HCT116 (cell line): Measurements from ENCODE around the gene KIF7. TPM values are rescaled to one million over a fixed set of nuclear protein-coding genes. Genes with fewer than 3 reads are reported as not detected.

Source experiments
- ATAC-seq: fragments of 200-7000 bp; cut with Tn5 transposase; 2 replicates; pipeline ENCODE4 v1.9.1; 2020; ENCODE audit warnings: mild to moderate bottlenecking, moderate library complexity
- BruUV-seq: library from RNA; stranded (reverse); fragments of 400-500 nt; replicated peaks from 2 replicates; lab custom pipeline; 2021; lab: Mats Ljungman, UMichigan
- CTCF ChIA-PET: fragments of 300-600 bp; sonication (Branson Sonifier 250); formaldehyde crosslinking; loops from one replicate; lab custom pipeline; 2021; ENCODE audit warnings: antibody characterized with exemption; lab: Charles Lee
- POLR2A ChIA-PET: fragments of 300-600, 350-600 bp; sonication (Branson Sonifier 250); formaldehyde crosslinking; loops from one replicate; lab custom pipeline; 2021; ENCODE audit warnings: antibody characterized with exemption; lab: Charles Lee
- RAD21 ChIA-PET, 2 experiments: fragments of 300-600 bp; sonication (Branson Sonifier 250); formaldehyde crosslinking; loops; one replicate each; lab custom pipeline; 2023; ENCODE audit warnings: low total read pairs in 2 of 2; ENCODE audit not compliant: uncharacterized antibody in 2 of 2, unreplicated experiment in 2 of 2, low non-redundant PET in 1 of 2; lab: Charles Lee
- DNase-seq: peaks from one replicate; pipeline ENCODE4 v3.0.0-alpha.2; 2010; ENCODE audit warnings: low read depth, low spot score
- H2AFZ ChIP-seq: fragments of 200-600 bp; shearing (Covaris generic), sonication (generic); 2 replicates; pipeline ENCODE4 v1.6.1; 2017; ENCODE audit warnings: low read depth, mixed run types, mixed read lengths, antibody characterized with exemption, low read length; ENCODE audit not compliant: poor library complexity, severe bottlenecking
- H3K27ac ChIP-seq: 2 replicates; pipeline ENCODE4 v1.5.1; 2012; ENCODE audit warnings: low read depth, low read length
- H3K27me3 ChIP-seq: fragments of 200-600 bp; sonication (generic); 2 replicates; pipeline ENCODE4 v1.6.1; 2016; ENCODE audit warnings: mixed run types, low read length, mixed read lengths; ENCODE audit not compliant: insufficient read depth
- H3K36me3 ChIP-seq, 2 experiments: fragments of 200-500 bp in 1 of 2; fragments of 200-600 bp in 1 of 2; sonication (Bioruptor generic) in 1 of 2; sonication (generic) in 1 of 2; 2 replicates each; pipeline versions ENCODE4 v1.5.1 to v1.6.1; 2014 to 2016; ENCODE audit warnings: low read length in 2 of 2, inconsistent platforms in 1 of 2, mixed read lengths in 1 of 2, mixed run types in 1 of 2; ENCODE audit not compliant: insufficient read depth in 2 of 2, control insufficient read depth in 1 of 2
- H3K4me1 ChIP-seq, 2 experiments: fragments of 200-600 bp in 1 of 2; sonication (generic) in 1 of 2; 2 replicates each; pipeline versions ENCODE4 v1.5.1 to v1.6.1; 2012 to 2017; ENCODE audit warnings: low read length in 2 of 2, inconsistent platforms in 1 of 2, mild to moderate bottlenecking in 1 of 2, mixed read lengths in 1 of 2, mixed run types in 1 of 2, moderate library complexity in 1 of 2; ENCODE audit not compliant: insufficient read depth in 2 of 2, control insufficient read depth in 1 of 2
- H3K4me2 ChIP-seq: fragments of 200-600 bp; sonication (generic); 2 replicates; pipeline ENCODE4 v1.6.1; 2017; ENCODE audit warnings: mixed run types, low read length, mixed read lengths
- H3K4me3 ChIP-seq, 2 experiments: fragments of 200-600 bp in 1 of 2; sonication (generic) in 1 of 2; replicated peaks in 1 of 2; 2 replicates each; pipeline ENCODE4 v1.5.1; 2011 to 2016; ENCODE audit warnings: low read length in 2 of 2, control low read depth in 1 of 2, low read depth in 1 of 2, mild to moderate bottlenecking in 1 of 2, mixed read lengths in 1 of 2, mixed run types in 1 of 2
- H3K79me2 ChIP-seq: fragments of 200-600 bp; sonication (generic); 2 replicates; pipeline ENCODE4 v1.6.1; 2017; ENCODE audit warnings: mild to moderate bottlenecking, mixed run types, low read length, moderate library complexity, mixed read lengths; ENCODE audit not compliant: insufficient read depth
- H3K9ac ChIP-seq: fragments of 200-600 bp; sonication (generic); 2 replicates; pipeline ENCODE4 v1.6.1; 2016; ENCODE audit warnings: low read length, mixed read lengths
- H3K9me2 ChIP-seq: fragments of 200-600 bp; sonication (generic), shearing (Covaris generic); 2 replicates; pipeline ENCODE4 v1.6.1; 2017; ENCODE audit warnings: mixed run types, mild to moderate bottlenecking, moderate library complexity; ENCODE audit not compliant: insufficient read depth
- H3K9me3 ChIP-seq, 2 experiments: fragments of 200-500 bp in 1 of 2; fragments of 200-600 bp in 1 of 2; sonication (Bioruptor generic) in 1 of 2; sonication (generic) in 1 of 2; 2 replicates each; pipeline ENCODE4 v1.6.1; 2014 to 2017; ENCODE audit warnings: low read length in 2 of 2, mixed read lengths in 2 of 2, inconsistent platforms in 1 of 2, low read depth in 1 of 2, mild to moderate bottlenecking in 1 of 2, mixed run types in 1 of 2, moderate library complexity in 1 of 2; ENCODE audit not compliant: control insufficient read depth in 1 of 2, insufficient read depth in 1 of 2
- H4K20me1 ChIP-seq: fragments of 200-600 bp; sonication (generic), shearing (Covaris generic); 2 replicates; pipeline ENCODE4 v1.6.1; 2017; ENCODE audit warnings: mixed run types, mild to moderate bottlenecking, moderate library complexity; ENCODE audit not compliant: insufficient read depth
- CBX3 ChIP-seq: IDR thresholded peaks from 2 replicates; pipeline ENCODE4 v1.6.1; 2012; ENCODE audit warnings: low read depth
- CEBPB ChIP-seq: IDR thresholded peaks from 2 replicates; pipeline ENCODE4 v1.6.1; 2012; ENCODE audit warnings: low read depth
- ELF1 ChIP-seq: IDR thresholded peaks from 2 replicates; pipeline ENCODE4 v1.6.1; 2012; ENCODE audit warnings: low read depth, borderline replicate concordance
- FOSL1 ChIP-seq: IDR thresholded peaks from 2 replicates; pipeline ENCODE4 v1.6.1; 2012; ENCODE audit warnings: low read depth
- JUND ChIP-seq: IDR thresholded peaks from 2 replicates; pipeline ENCODE4 v1.6.1; 2012
- SIN3A ChIP-seq: IDR thresholded peaks from 2 replicates; pipeline ENCODE4 v1.6.1; 2012; ENCODE audit warnings: low read depth
- ZFX ChIP-seq: fragments of 450-650 bp; IDR thresholded peaks from 2 replicates; pipeline ENCODE4 v1.6.1; 2017
- intact Hi-C: fragments of 100-400 bp; cut with micrococcal nuclease; formaldehyde crosslinking; loops from 2 replicates; pipeline ENCODE4 v1.10.0; 2022
- total RNA-seq: library from RNA; stranded (reverse); gene quantifications from one replicate; pipeline ENCODE4 v1.2.1, GENCODE V29; 2021; ENCODE audit not compliant: unreplicated experiment
- TF ChIP-seq, protein P1 (sequence below): IDR thresholded peaks from 2 replicates; pipeline ENCODE4 v1.6.1; 2012
- TF ChIP-seq, protein P2 (sequence below), 3 experiments: fragments of 200-600 bp in 1 of 3; sonication (generic) in 1 of 3; IDR thresholded peaks in 2 of 3; conservative IDR thresholded peaks in 1 of 3; 2 replicates each; pipeline ENCODE4 v1.5.1; 2012 to 2017; ENCODE audit warnings: low read depth in 2 of 3, low read length in 2 of 3, antibody characterized with exemption in 1 of 3, borderline replicate concordance in 1 of 3, control low read depth in 1 of 3, mild to moderate bottlenecking in 1 of 3, mixed read lengths in 1 of 3, mixed run types in 1 of 3, moderate library complexity in 1 of 3; ENCODE audit not compliant: insufficient read depth in 1 of 3

Gene KIF7
- total RNA-seq, 1 experiment from 2014 or later = 0.12 TPM

GRCh38 chr15:89646416-89647141 is 8.7 kb downstream of the KIF7 start:
- POLR2A ChIA-PET = no interaction called here
- no peak overlapping the region for H2AFZ ChIP-seq
- CTCF ChIA-PET = interaction anchor here (1.1 to 1.9 kb wide), 6 partner anchors 11 to 242 kb away, joined by 3 to 7 read pairs (median 4); no protein-coding TSS in a partner anchor
- no peaks in the 10 kb centered on the region for H3K9me3 ChIP-seq
- H3K79me2 ChIP-seq = no peaks in the 10 kb centered on the region
- H3K4me1 ChIP-seq = peaks cover 0 to 4% of the 10 kb centered on the region in 2 experiments; a peak in 2 of 4 replicates
- RAD21 ChIA-PET = interaction anchor here (0.6 to 1.1 kb wide), 2 partner anchors 65 to 93 kb away, joined by 4 to 5 read pairs; no protein-coding TSS in a partner anchor
- H3K27ac ChIP-seq = no peak overlapping the region
- intact Hi-C loops = no loop called here
- H3K4me2 ChIP-seq = peak overlapping the region; percentile 56; the same call in 1 of the 2 replicates
- ATAC-seq (peak; percentile 46), DNase-seq (no peak)
- TF ChIP-seq FOSL1 (no peak), ZFX (no peak), JUND (no peak), SIN3A (no peak), ELF1 (no peak), CBX3 (no peak), CEBPB (no peak)
- TF ChIP-seq, protein P1, sequence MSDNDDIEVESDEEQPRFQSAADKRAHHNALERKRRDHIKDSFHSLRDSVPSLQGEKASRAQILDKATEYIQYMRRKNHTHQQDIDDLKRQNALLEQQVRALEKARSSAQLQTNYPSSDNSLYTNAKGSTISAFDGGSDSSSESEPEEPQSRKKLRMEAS = no peak
- TF ChIP-seq, protein P2, sequence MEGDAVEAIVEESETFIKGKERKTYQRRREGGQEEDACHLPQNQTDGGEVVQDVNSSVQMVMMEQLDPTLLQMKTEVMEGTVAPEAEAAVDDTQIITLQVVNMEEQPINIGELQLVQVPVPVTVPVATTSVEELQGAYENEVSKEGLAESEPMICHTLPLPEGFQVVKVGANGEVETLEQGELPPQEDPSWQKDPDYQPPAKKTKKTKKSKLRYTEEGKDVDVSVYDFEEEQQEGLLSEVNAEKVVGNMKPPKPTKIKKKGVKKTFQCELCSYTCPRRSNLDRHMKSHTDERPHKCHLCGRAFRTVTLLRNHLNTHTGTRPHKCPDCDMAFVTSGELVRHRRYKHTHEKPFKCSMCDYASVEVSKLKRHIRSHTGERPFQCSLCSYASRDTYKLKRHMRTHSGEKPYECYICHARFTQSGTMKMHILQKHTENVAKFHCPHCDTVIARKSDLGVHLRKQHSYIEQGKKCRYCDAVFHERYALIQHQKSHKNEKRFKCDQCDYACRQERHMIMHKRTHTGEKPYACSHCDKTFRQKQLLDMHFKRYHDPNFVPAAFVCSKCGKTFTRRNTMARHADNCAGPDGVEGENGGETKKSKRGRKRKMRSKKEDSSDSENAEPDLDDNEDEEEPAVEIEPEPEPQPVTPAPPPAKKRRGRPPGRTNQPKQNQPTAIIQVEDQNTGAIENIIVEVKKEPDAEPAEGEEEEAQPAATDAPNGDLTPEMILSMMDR (IDR thresholded peaks at IDR 0.05 in 2 of 3, conservative IDR thresholded peaks at IDR 0.05 in 1 of 3; ENCODE audit: borderline replicate concordance in 1 of 3, insufficient read depth in 1 of 3, low read depth in 2 of 3, low read length in 2 of 3) = no peak
- H3K27me3 ChIP-seq = no peaks in the 10 kb centered on the region
- H4K20me1 ChIP-seq = no peaks in the 10 kb centered on the region
- no peak overlapping the region for H3K9ac ChIP-seq
- no peaks in the 10 kb centered on the region for H3K36me3 ChIP-seq
- H3K9me2 ChIP-seq = no peaks in the 10 kb centered on the region
- no peak overlapping the region for H3K4me3 ChIP-seq
- no TSS peak for BruUV-seq
